NCI-H1930 (cell line): Measurements from ENCODE around the gene CDON.
A peak's percentile ranks its signal among the peaks of the same experiment; 100 is the strongest.

Experiments used
- DNase-seq, 2 experiments: peaks; one replicate each; lab custom pipeline; 2025; lab: John Stamatoyannopoulos, UW

CDON gene, protein sequence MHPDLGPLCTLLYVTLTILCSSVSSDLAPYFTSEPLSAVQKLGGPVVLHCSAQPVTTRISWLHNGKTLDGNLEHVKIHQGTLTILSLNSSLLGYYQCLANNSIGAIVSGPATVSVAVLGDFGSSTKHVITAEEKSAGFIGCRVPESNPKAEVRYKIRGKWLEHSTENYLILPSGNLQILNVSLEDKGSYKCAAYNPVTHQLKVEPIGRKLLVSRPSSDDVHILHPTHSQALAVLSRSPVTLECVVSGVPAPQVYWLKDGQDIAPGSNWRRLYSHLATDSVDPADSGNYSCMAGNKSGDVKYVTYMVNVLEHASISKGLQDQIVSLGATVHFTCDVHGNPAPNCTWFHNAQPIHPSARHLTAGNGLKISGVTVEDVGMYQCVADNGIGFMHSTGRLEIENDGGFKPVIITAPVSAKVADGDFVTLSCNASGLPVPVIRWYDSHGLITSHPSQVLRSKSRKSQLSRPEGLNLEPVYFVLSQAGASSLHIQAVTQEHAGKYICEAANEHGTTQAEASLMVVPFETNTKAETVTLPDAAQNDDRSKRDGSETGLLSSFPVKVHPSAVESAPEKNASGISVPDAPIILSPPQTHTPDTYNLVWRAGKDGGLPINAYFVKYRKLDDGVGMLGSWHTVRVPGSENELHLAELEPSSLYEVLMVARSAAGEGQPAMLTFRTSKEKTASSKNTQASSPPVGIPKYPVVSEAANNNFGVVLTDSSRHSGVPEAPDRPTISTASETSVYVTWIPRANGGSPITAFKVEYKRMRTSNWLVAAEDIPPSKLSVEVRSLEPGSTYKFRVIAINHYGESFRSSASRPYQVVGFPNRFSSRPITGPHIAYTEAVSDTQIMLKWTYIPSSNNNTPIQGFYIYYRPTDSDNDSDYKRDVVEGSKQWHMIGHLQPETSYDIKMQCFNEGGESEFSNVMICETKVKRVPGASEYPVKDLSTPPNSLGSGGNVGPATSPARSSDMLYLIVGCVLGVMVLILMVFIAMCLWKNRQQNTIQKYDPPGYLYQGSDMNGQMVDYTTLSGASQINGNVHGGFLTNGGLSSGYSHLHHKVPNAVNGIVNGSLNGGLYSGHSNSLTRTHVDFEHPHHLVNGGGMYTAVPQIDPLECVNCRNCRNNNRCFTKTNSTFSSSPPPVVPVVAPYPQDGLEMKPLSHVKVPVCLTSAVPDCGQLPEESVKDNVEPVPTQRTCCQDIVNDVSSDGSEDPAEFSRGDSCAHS (N-terminal part only)

DNA sequence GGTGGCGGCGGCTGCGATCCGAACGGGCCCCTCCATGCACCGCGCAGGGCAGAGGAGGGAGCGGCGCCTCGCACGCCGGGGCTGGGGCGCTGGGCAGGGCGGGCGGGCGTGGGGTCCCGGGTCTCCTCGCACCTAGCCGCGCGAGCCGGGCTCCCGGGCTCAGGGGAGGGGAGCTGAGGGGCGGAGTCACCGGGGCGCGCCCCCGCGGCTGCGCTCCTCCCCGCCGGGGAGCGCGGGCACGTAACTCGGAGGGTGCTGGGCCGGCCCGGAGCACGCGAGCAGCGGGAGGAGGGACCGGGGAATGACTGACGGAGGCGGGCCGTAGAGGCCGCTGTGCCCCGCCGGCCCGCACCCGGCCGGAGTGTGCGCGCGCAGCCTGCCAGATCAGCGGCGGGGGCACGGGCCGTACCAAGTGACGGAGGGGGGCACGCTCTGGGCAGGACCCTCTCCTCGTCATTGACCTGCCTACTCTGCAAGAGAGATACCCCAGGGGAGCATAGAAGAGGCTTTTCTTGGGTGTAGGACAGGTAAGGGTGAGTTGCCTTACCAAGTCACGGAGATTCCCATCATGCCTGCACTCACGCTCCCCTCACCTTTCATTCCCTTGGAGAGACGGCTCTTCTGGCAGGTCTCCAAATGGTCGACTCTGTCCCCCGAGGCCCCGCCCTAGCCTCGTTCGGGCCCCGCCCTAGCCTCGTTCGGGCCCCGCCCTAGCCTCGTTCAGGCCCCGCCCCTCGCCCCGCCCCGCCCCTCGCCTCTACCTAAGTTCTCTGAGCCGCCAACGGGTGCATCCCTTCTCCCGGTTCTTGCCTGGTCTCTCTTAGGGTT lies at the start of gene CDON:
Gene CDON, minus strand, starts transcription at position 188 of the 828 bp plus-strand sequence. CDS start 39,390 bp downstream, outside the sequence.
- peak; percentile 87 to 94 for DNase-seq

DNA sequence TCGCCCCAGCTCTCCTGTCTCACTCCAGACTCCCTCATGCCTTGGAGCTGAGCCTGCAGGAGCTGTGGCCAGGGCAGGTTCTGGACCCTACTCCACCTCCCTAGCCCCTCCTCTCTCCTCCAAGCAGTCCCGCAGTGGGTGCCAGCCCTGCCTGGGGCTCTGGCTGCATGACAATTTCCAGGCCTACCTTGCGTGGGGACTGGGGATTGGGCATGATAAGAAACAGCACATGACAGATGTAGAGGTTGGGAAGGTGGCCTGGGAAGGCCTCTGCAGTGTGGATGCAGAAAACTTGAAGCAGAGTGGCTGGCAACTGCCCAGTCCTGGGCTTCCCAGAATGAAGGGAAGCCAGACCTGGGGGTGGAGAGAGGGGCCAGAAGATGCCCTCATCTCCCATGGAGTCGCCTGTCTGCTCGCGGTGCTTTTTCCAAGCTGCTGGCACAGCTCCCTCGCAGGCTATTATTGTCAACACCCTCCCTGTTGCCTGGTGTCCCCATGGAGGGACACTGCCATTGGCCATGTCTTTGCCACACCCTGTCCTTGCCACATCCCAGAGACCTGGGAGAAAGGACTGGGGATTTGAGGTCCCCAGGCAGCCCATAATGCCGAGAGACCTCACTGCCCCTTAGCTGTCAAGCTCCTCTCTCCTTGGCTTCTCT lies 48.9 kb upstream of the CDON start:
- DNase-seq, result no peak

DNA sequence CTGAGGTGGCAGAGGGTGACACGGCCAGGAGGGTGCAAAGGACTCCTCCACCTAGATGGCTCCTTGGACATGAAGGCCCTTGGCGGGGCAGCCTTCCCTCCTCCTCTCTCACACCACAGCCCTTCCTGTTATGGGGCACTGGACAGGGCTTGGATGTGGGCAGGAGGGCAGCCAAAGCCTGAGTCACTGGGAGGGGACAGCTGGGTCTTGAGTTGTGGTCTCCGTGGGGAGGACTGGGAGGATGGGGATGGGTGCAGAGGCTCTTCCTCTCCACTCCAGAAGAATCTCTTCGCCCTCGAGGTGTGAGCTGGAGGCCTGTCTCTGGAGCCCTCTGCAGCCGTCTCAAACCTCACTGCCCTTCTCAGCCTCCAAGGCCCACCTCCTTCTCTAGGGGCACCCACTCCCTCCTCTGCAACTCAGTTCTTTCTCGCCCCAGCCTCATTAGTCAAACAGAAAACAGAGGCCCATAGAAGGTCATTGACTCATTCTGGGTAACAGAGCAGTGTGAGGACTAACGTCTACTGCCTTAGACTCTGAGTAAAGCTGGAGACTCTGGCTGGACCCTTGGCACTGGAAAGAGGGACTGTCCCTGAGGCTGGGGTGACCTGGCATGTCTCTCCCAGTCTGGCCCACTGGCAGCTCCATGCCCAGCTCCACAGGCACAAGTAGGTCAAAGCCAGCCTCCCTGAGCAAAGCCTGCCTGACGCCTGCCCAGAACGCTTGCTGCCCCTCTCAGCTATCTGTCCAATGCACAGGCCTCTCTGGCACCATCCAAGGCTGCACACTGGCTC lies 47.5 kb upstream of the CDON start:
- DNase-seq, result no peak

DNA sequence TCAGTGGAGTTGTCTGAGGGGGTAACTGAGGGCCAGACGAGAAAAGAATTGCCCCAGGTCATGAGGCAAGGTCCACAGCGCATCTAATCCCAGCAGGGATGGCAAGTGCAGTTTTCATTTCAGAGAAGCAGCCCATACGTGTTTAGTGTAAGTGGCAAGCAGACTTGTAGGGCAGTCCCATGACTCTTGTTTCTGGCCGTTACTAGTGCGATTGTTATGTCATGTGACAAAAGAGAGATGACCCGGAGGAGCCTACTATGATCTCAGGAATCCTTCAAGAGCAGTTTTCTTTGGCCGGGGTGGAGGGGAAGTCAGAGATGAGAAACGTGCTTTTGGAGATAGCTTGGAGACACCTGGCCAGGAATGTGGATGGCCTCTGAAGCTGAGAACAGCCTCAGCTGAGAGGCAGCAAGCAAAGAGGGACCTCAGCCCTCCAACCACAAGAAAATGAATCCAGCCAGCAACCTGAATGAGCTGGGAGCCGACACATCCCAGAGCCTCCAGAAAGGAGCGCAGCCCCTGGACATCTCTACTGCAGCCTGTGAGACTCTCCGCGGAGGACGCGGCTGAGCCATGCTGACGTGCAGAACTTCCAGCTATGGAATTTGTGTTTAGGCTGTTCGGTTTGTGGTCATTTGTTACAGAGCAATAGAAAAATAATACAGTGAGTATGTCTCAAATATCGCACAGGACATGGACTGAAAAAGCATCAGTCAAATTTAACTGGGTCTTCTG lies 44.1 kb upstream of the CDON start:
- DNase-seq, result no peak

DNA sequence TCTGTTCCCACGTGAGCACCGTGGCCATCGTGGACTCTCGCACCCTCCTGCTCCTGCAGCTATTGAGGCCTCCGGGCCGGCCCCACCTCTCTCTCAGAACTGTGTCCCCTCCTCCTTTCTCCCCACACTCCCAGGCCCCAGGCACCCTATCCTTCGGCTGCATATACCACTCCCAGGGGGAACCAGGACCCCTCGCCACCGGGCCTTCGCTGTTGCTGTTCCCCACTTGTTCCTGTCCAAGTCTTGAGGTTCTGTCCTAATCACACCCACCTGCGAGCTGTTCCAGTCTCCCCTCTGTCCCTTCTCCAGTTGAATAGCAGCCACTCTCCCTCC lies 43.0 kb upstream of the CDON start:
- no peak for DNase-seq

DNA sequence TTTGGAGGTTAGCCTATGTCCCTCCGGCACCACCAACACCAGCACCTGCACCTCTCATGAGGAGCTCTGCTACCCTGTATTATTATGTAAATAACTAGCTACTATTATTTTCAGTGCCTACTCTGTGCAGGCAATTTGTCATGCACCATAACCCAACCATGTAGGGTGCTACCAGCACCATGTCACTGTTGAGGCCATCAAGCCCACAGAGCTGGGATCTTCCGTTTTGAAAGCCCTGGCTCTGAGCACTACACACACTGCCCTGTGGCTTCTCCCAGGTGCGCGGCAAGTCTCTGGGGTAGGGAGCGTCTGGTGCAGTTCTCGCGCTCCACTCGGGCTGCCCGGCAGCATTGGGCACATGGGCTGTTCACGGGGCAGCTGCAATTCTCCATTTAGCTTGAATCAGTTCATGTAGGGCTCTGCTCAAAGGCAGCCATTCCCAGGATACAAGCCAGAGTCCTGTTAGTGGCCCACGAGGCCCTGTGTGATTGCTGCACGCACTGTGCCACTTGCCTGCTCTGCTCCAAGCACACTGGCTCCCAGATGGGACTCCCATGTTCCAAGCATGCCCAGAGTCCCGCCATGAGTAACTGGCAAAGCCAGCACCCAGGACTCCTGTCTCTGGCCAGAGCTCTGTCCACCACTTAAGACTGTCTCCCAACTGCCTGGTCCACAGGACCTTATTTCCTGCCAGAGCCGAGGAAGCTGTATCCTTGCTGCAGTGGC lies 42.5 kb upstream of the CDON start:
- DNase-seq, result no peak

DNA sequence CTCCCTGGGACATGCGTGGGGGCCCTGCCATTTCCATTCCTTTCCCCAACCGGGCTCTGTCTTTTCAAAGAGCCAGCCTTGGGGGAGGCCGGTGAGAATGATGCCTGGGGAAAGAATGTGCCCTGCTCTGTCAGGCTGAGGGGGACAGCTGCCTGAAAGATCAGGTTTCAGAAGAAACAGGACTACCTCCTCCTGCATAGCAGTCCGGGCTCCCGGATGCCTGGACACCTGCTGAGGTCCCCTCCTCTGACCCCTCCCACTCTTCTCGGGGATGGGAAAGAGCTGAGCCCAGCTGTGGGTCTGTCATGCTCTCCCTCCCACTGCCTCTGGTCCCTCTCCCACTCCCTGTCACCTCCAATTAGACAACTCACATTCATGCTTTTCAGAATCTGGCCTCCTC lies 41.8 kb upstream of the CDON start:
- DNase-seq, result no peak

DNA sequence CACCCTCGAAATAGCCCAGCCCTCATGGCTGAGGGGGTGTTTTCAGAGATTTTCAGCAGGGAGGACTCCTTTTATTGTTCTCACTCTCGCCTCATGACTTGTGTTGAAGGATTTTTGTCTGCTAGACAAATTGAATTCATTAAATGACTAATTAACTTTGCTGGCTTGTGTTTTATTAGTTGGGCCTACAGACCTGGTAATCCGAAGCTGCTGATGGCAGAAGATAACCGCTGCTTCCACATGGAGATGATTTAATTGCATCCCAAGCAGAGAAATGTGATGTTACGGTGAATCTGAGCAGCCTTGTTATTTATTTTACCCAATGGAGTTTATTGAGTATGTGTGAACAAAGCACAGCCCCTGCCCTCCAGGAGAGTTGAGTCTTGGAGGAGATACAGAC lies 40.5 kb upstream of the CDON start:
- DNase-seq, result no peak

DNA sequence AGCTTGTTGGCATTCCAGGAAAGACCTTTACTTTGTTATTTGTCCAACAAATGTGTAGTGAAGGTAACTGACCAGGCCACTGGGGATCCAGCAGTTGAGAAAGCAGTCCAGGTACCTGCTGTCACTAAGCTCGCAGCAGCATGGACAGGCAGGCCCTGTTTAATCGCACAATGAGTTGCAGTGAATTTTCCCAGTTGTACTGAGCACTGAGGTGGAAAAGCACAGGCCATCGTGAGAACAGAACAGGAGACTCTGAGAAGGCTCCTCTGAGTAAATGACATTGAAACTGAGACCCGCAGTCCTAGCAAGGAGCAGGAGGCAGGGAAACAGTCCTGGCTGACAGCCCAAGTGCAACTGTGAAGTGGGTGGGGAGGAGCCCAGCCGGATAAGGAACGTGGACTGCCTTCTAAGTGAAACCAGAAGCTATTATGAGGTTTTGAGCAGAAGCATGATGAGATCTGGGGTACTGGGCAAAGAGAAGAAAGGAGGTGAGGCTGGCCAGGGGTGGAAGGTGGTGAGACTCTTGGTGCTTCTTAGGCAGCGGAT lies 39.8 kb upstream of the CDON start:
- no peak for DNase-seq

DNA sequence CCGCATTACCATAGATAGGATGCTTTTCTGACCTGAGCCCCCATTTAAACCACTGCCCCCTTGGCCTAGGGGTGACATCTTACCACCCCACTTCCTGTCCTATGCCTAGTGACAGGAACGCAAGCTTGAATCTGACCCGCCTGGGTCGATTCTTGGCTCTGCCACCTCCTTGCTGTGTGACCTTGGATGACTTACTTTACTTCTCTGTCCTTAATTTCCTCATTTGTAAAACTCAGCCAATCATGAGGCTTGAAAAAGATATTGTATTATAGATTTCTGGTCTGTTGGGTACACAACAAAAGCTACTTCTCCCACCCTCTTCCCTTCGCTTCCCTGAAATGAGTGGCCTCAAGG lies 39.2 kb upstream of the CDON start:
- DNase-seq, result no peak

DNA sequence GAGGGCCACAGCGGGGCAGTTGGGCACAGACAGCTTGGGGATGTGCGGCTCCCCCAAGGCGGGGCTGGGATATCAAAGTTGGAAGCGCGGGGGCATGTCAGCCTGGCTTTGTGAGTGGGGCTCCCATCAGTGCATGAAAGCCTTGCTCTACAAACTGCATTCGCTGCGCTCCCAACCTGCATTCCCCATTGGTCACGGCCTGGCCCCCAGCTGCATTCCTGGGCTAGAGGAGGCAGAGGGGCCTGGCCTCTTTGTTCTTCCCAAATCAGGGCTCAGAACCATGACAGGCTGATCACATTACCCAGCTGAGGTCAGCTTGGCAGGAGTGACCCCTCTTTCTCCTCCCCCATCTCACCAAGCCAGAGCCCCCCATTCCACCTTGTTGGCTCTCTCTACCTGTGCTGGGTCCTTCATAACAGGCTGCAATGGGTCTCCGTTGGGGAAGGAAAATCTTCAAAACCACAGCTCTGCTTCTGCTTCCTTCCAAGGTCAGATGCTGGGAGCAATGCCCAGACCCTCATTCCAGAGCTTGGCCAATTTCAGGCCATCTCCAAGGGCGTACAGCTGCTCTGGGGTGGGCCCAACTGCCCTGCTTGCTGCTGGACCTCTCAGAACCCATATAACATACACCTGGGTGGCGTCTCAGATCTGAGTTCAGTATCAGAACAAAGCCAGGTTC lies 38.7 kb upstream of the CDON start:
- no peak for DNase-seq

DNA sequence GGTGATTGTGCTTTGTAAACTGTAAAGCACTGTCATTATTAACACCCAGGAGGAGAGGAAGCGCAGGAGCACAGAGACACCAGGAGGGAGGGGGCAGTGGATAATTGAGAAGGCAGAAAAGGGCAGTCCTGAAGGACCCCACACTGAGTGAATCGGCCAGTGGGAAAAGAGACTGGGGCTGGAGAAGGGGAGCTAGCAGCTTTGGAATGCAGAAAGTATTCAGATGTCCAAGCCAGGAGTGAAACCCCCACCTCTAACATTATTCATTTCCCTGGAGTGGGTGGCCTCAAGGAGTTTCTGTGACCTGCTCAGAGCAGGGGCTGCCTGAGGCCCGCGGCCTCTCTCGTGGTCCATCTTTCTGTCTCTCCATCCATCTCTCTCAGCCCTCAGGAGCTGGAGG lies 38.0 kb upstream of the CDON start:
- no peak for DNase-seq

DNA sequence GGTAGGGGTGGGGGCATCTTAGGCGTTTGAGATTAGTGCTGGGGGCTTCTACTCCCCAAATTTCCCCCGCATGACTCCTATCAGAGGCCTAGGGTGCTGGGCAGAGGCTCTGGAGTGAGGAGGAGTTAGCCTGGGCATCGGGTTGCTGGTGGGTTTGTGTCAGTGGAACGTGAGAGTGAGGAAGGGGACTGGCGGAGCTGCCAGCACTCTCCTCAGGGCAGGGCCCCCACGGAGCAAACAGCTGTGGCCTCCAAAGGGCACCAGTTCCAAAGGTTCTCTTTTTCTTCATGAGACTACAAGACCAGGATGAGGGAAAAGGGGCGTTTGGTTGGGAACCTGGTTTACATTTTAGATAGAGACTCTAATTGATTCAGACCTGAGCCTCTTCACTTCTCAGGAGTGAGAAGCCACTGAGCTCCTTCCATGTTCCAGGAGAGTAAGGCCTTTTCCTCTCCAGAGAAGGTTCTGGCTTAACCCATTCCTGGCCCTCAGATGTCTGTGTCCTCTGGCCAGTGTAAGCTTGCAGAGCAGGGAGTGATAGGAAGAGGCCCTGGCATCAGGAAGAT lies 35.6 kb upstream of the CDON start:
- no peak for DNase-seq

DNA sequence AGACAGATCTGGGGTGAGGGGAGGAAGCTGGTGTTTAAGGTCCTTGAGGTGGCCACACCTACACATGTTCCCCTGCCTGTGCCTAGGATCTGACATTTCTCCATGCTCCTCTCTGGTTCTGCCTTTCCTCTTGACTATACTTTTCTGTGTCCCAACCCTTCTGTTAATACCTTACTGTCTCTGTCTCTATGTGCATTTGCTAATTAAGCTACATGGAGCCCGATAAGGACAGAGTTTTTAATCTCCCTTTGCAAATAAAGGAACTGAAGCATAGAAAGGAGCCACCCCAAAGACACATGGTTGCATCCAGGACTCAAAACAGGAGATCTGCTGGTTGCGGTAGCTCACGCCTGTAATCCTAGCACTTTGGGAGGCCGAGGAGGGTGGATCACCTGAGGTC lies 33.1 kb upstream of the CDON start:
- no peak for DNase-seq

DNA sequence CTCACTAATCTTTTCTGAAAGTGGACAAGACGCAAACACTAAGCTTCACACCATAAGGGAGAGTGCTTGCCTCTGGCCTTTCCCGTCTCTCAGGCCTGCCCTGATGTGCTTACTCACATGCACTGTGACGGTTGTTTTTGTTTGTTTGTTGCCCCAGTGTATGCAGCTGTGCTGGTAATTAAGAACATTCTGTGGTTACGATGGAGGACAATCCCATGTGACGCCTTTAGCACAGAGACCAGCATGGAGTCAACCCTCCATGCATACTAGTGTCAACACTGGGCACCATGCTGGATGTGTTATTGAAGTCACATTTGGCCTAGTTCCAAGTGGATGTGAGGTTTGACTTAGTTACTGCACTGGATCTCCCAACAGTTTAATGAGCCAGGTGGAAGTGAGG lies 27.8 kb upstream of the CDON start:
- peak; percentile 36 to 90 for DNase-seq

DNA sequence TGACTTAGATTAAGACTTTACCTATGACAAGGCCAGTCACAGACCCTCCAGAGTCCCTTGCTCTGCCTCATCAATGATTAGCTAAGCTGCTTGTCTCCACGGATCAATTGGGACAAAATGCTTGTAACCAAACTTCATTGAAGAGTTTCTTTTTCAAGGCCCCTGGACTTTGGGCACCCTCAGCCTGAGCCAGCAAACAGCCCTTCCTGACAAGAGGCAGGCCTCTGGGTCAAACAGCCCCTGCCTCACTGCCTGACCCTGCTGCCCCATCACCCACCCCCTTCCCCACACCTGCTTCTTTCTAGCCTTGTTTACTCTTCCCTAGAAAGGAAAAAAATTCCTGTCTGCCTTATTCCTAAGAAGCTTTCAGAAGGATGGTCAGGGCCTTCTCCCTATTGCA lies 26.3 kb upstream of the CDON start:
- no peak for DNase-seq

DNA sequence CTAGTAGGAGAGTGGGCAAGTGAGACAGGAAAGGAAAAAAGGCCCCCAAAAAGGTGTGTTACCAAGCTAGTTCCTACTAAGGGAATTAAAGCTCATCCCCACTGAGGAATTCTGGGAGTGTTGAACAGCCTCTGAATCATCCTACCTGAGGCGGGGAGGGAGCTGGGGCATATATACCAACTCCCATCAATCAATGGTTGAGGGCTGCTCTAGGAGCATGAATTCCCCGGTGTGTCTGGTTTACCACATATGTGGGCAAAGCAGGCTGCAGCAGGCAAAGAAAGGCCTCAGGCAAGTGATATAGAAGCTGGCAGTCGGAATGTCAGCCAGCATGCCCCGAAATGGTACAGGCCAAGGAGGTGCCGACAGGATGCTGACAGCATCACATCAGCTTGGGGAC lies 23.6 kb upstream of the CDON start:
- DNase-seq, result no peak

DNA sequence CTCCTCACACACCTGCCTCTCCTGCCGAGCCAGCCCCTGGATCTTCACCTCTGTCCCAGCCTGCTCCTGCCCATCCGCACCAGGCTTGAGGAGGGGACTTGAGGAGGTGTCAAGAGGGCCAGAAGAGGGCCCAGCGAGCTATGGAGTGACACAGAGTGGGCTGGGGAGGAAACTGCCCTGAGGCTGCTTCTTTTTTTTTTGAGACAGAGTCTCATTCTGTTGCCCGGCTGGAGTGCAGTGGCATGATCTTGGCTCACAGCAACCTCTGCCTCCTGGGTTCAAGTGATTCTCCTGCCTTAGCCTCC lies 21.9 kb upstream of the CDON start:
- no peak for DNase-seq
